HG03196 (cell line): ENCODE measurements around the gene AP5S1.
"Not testable (repeated sequence)": the region's sequence is repeated elsewhere in the genome, so short reads cannot be mapped to it uniquely, and the experiment has no call there.

Source experiments
- ATAC-seq: cut with Tn5 transposase; IDR thresholded peaks from one replicate; pipeline ENCODE4 v1.9.1; 2021; ENCODE audit not compliant: unreplicated experiment

Gene AP5S1

GRCh38 chr20:3842348-3842930 lies 22.1 kb downstream of the AP5S1 start:
- no peak for ATAC-seq

GRCh38 chr20:3843490-3843889 lies 23.1 kb downstream of the AP5S1 start:
- no peak for ATAC-seq

- not testable (repeated sequence) for ATAC-seq
These were observed 23.8 kb downstream of the AP5S1 start for GRCh38 chr20:3843990-3844619.

- no peak for ATAC-seq
These were observed 26.0 kb downstream of the AP5S1 start for GRCh38 chr20:3846378-3846739.

GRCh38 chr20:3846740-3847428 lies 26.5 kb downstream of the AP5S1 start, which contains the start of gene MAVS:
MAVS (plus strand) TSS chr20:3846834; CDS start chr20:3854625, 7,791 bp downstream.
- peak; percentile 90 for ATAC-seq

GRCh38 chr20:3847429-3847940 lies 27.1 kb downstream of the AP5S1 start:
- no peak for ATAC-seq

GRCh38 chr20:3848565-3848964 lies 28.2 kb downstream of the AP5S1 start:
- no peak for ATAC-seq

GRCh38 chr20:3854462-3854871 lies 34.1 kb downstream of the AP5S1 start:
- no peak for ATAC-seq

- ATAC-seq, result no peak
These were observed 37.1 kb downstream of the AP5S1 start for GRCh38 chr20:3857405-3857804.

- ATAC-seq, result no peak
These were observed 38.3 kb downstream of the AP5S1 start for GRCh38 chr20:3858689-3859088.

- ATAC-seq, result no peak
These were observed 40.8 kb downstream of the AP5S1 start for GRCh38 chr20:3861191-3861590.

GRCh38 chr20:3862333-3862732 lies 42.0 kb downstream of the AP5S1 start:
- no peak for ATAC-seq

GRCh38 chr20:3863317-3863716 lies 43.0 kb downstream of the AP5S1 start:
- ATAC-seq, result no peak

- no peak for ATAC-seq
These were observed 44.2 kb downstream of the AP5S1 start for GRCh38 chr20:3864518-3864917.

GRCh38 chr20:3865152-3865886 lies 45.0 kb downstream of the AP5S1 start:
- ATAC-seq, result no peak

GRCh38 chr20:3865887-3866407 lies 45.6 kb downstream of the AP5S1 start:
- no peak for ATAC-seq

- no peak for ATAC-seq
These were observed 46.1 kb downstream of the AP5S1 start for GRCh38 chr20:3866464-3866863.

GRCh38 chr20:3867802-3868201 lies 47.5 kb downstream of the AP5S1 start:
- ATAC-seq, result no peak

- ATAC-seq, result no peak
These were observed 49.7 kb downstream of the AP5S1 start for GRCh38 chr20:3869839-3870634.

GRCh38 chr20:3871550-3872265 lies 51.4 kb downstream of the AP5S1 start:
- no peak for ATAC-seq
